ENCODE measurements around the gene EPHA3.

Gene EPHA3

DNA sequence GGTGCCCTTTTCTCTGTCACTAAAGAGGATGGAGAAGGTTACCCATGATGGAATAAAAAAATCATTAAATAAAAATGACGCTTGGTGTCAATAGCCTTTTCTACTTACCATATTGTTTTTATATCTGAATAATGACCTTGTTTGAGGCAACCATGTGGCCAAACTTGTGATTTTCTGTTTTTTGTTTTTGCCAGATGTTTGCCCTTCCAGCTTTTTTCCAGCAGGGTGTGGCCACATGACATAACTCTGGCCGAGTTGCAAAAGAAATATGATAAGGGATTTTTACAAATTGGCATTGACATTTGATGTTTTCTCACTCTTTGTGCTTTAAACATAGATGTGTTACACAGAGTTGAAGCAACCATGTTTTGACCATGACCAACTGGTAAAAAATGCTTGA is 39.7 kb upstream of the EPHA3 start:
- DNase-seq (ENCODE audit: low spot score) = no peak
- no peaks in the 10 kb centered on the region for H3K9me3 ChIP-seq (ENCODE audit: severe bottlenecking)
- H3K27ac ChIP-seq (ENCODE audit: poor library complexity, severe bottlenecking) = no peak overlapping the region
- TF ChIP-seq, protein P1, sequence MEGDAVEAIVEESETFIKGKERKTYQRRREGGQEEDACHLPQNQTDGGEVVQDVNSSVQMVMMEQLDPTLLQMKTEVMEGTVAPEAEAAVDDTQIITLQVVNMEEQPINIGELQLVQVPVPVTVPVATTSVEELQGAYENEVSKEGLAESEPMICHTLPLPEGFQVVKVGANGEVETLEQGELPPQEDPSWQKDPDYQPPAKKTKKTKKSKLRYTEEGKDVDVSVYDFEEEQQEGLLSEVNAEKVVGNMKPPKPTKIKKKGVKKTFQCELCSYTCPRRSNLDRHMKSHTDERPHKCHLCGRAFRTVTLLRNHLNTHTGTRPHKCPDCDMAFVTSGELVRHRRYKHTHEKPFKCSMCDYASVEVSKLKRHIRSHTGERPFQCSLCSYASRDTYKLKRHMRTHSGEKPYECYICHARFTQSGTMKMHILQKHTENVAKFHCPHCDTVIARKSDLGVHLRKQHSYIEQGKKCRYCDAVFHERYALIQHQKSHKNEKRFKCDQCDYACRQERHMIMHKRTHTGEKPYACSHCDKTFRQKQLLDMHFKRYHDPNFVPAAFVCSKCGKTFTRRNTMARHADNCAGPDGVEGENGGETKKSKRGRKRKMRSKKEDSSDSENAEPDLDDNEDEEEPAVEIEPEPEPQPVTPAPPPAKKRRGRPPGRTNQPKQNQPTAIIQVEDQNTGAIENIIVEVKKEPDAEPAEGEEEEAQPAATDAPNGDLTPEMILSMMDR (IDR thresholded peaks at IDR 0.05; ENCODE audit: poor library complexity, severe bottlenecking) = no peak
- H3K4me3 ChIP-seq (ENCODE audit: severe bottlenecking) = no peak overlapping the region
- H3K36me3 ChIP-seq (ENCODE audit: low read depth) = no peaks in the 10 kb centered on the region
- H3K4me1 ChIP-seq (ENCODE audit: insufficient read depth, poor library complexity, severe bottlenecking) = no peaks in the 10 kb centered on the region
- no peak for ATAC-seq (ENCODE audit: low read depth)
- no peaks in the 10 kb centered on the region for H3K27me3 ChIP-seq (ENCODE audit: insufficient read depth, poor library complexity, severe bottlenecking)

GRCh38 chr3:89072642-89073041 is 34.8 kb upstream of the EPHA3 start:
- no peaks in the 10 kb centered on the region for H3K27me3 ChIP-seq (ENCODE audit: insufficient read depth, poor library complexity, severe bottlenecking)
- H3K4me3 ChIP-seq (ENCODE audit: severe bottlenecking) = no peak overlapping the region
- no peak for ATAC-seq (ENCODE audit: low read depth)
- no peak for DNase-seq (ENCODE audit: low spot score)
- TF ChIP-seq, protein P1 (IDR thresholded peaks at IDR 0.05; ENCODE audit: poor library complexity, severe bottlenecking) = no peak
- no peak overlapping the region for H3K27ac ChIP-seq (ENCODE audit: poor library complexity, severe bottlenecking)
- no peaks in the 10 kb centered on the region for H3K36me3 ChIP-seq (ENCODE audit: low read depth)
- H3K9me3 ChIP-seq (ENCODE audit: severe bottlenecking) = no peaks in the 10 kb centered on the region
- H3K4me1 ChIP-seq (ENCODE audit: insufficient read depth, poor library complexity, severe bottlenecking) = no peaks in the 10 kb centered on the region

- Histone ChIP-seq H3K4me3 (ENCODE audit: severe bottlenecking) (no peak overlapping the region), H3K4me1 (ENCODE audit: insufficient read depth, poor library complexity, severe bottlenecking) (no peaks in the 10 kb centered on the region), H3K36me3 (ENCODE audit: low read depth) (no peaks in the 10 kb centered on the region), H3K9me3 (ENCODE audit: severe bottlenecking) (no peaks in the 10 kb centered on the region), H3K27ac (ENCODE audit: poor library complexity, severe bottlenecking) (no peak overlapping the region), H3K27me3 (ENCODE audit: insufficient read depth, poor library complexity, severe bottlenecking) (no peaks in the 10 kb centered on the region)
- DNase-seq (ENCODE audit: low spot score) (no peak), ATAC-seq (ENCODE audit: low read depth) (no peak)
- TF ChIP-seq, protein P1 (IDR thresholded peaks at IDR 0.05; ENCODE audit: poor library complexity, severe bottlenecking) = no peak
Measured at GRCh38 chr3:89079944-89080343, 27.5 kb upstream of the EPHA3 start.

GRCh38 chr3:89087851-89088250 is 19.6 kb upstream of the EPHA3 start:
- no peaks in the 10 kb centered on the region for H3K27me3 ChIP-seq (ENCODE audit: insufficient read depth, poor library complexity, severe bottlenecking)
- no peak overlapping the region for H3K27ac ChIP-seq (ENCODE audit: poor library complexity, severe bottlenecking)
- no peak overlapping the region for H3K4me3 ChIP-seq (ENCODE audit: severe bottlenecking)
- no peak for DNase-seq (ENCODE audit: low spot score)
- no peaks in the 10 kb centered on the region for H3K36me3 ChIP-seq (ENCODE audit: low read depth)
- ATAC-seq (ENCODE audit: low read depth) = no peak
- TF ChIP-seq, protein P1 (IDR thresholded peaks at IDR 0.05; ENCODE audit: poor library complexity, severe bottlenecking) = no peak
- H3K4me1 ChIP-seq (ENCODE audit: insufficient read depth, poor library complexity, severe bottlenecking) = no peaks in the 10 kb centered on the region
- H3K9me3 ChIP-seq (ENCODE audit: severe bottlenecking) = no peaks in the 10 kb centered on the region

DNA sequence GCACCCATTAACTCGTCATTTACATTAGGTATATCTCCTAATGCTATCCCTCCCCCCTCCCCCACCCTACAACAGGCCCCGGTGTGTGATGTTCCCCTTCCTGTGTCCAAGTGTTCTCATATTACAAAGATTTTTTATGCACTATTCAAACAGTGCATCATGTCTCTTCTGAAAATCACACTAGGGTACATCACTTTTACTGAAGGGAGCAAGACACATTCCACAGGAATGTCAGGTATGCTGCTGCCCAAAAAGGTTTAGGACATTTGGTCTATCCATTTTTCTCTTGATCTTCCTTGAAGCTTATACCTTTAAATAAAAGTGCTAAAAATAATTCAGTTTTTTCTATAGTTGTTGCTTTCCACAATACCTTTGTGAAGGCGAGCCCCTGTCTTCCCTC is 9.2 kb upstream of the EPHA3 start:
- no peaks in the 10 kb centered on the region for H3K4me1 ChIP-seq (ENCODE audit: insufficient read depth, poor library complexity, severe bottlenecking)
- TF ChIP-seq, protein P1 (IDR thresholded peaks at IDR 0.05; ENCODE audit: poor library complexity, severe bottlenecking) = no peak
- ATAC-seq (ENCODE audit: low read depth) = peak; percentile 71; the same call in 2 of the 3 replicates
- no peak overlapping the region for H3K27ac ChIP-seq (ENCODE audit: poor library complexity, severe bottlenecking)
- no peaks in the 10 kb centered on the region for H3K9me3 ChIP-seq (ENCODE audit: severe bottlenecking)
- no peak for DNase-seq (ENCODE audit: low spot score)
- no peak overlapping the region for H3K4me3 ChIP-seq (ENCODE audit: severe bottlenecking)
- no peaks in the 10 kb centered on the region for H3K36me3 ChIP-seq (ENCODE audit: low read depth)
- H3K27me3 ChIP-seq (ENCODE audit: insufficient read depth, poor library complexity, severe bottlenecking) = no peaks in the 10 kb centered on the region
